ENCODE results near the gene SREK1IP1.

The SREK1IP1 gene

GRCh38 chr5:64790210-64790609 lies 21.7 kb upstream of the SREK1IP1 start:
- H3K27ac ChIP-seq (ENCODE audit: low read length): no peak overlapping the region
- no peak overlapping the region for H3K9ac ChIP-seq (ENCODE audit: low read length in 2 of 2)
- H3K4me1 ChIP-seq (ENCODE audit: control insufficient read depth, insufficient read depth, low read length): no peaks in the 10 kb centered on the region
- H3K36me3 ChIP-seq (ENCODE audit: control insufficient read depth in 2 of 2, insufficient read depth in 2 of 2, low read length in 2 of 2): peaks cover 0 to 4% of the 10 kb centered on the region in 2 donors
- H3K4me3 ChIP-seq (ENCODE audit: low read length in 2 of 2): no peak overlapping the region
- H3K27me3 ChIP-seq (ENCODE audit: control insufficient read depth in 1 of 2, insufficient read depth in 2 of 2, low read length in 2 of 2): no peaks in the 10 kb centered on the region
- no peaks in the 10 kb centered on the region for H3K9me3 ChIP-seq (ENCODE audit: control insufficient read depth in 2 of 2, low read length in 2 of 2)

GRCh38 chr5:64789457-64789856 lies 21.0 kb upstream of the SREK1IP1 start:
- no peaks in the 10 kb centered on the region for H3K27me3 ChIP-seq (ENCODE audit: control insufficient read depth in 1 of 2, insufficient read depth in 2 of 2, low read length in 2 of 2)
- no peaks in the 10 kb centered on the region for H3K9me3 ChIP-seq (ENCODE audit: control insufficient read depth in 2 of 2, low read length in 2 of 2)
- no peak overlapping the region for H3K9ac ChIP-seq (ENCODE audit: low read length in 2 of 2)
- H3K4me3 ChIP-seq (ENCODE audit: low read length in 2 of 2): no peak overlapping the region
- H3K4me1 ChIP-seq (ENCODE audit: control insufficient read depth, insufficient read depth, low read length): no peaks in the 10 kb centered on the region
- H3K27ac ChIP-seq (ENCODE audit: low read length): no peak overlapping the region
- H3K36me3 ChIP-seq (ENCODE audit: control insufficient read depth in 2 of 2, insufficient read depth in 2 of 2, low read length in 2 of 2): peaks cover 0 to 4% of the 10 kb centered on the region in 2 donors

DNA sequence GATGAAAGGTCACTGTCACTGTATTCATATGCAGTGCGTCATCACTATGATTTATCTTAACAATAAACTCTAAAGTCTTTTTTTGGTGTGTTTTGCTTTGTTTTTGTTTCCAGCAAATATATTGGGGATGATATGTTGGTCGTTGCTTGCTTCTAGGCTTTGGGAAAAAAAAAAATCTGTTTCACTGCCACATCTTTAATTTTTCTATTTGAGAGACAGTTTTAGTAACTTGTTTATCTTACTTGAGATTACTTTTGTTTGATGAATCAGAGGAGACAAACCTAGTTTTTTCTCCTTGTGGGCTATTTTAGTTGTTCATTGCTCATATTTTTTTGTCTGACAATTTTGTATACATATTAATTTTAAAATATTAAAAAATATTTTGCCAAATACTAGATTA lies 19.7 kb upstream of the SREK1IP1 start:
- Histone ChIP-seq H3K27ac (ENCODE audit: low read length) (no peak overlapping the region), H3K36me3 (ENCODE audit: control insufficient read depth in 2 of 2, insufficient read depth in 2 of 2, low read length in 2 of 2) (peaks cover 0 to 4% of the 10 kb centered on the region in 2 donors), H3K9me3 (ENCODE audit: control insufficient read depth in 2 of 2, low read length in 2 of 2) (no peaks in the 10 kb centered on the region), H3K27me3 (ENCODE audit: control insufficient read depth in 1 of 2, insufficient read depth in 2 of 2, low read length in 2 of 2) (no peaks in the 10 kb centered on the region), H3K4me3 (ENCODE audit: low read length in 2 of 2) (no peak overlapping the region), H3K4me1 (ENCODE audit: control insufficient read depth, insufficient read depth, low read length) (no peaks in the 10 kb centered on the region), H3K9ac (ENCODE audit: low read length in 2 of 2) (no peak overlapping the region)

DNA sequence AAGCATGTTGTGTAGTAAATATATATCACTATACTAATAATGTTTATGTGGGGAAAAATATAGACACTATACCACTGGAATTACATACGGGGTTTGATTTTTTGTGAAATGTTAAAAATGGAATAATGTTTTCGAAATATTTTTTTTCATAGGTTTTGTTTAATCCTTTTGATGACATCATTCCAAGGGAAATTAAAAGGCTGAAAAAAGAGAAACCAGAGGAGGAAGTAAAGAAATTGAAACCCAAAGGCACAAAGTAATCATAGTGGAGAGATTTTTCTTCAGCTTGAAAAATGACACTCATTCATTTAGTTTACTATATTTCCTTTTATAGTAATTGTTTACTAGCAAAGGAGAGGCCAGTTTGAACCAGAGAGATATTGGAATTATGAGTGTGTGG lies 17.9 kb upstream of the SREK1IP1 start:
- Histone ChIP-seq H3K9ac (ENCODE audit: low read length in 2 of 2) (no peak overlapping the region), H3K9me3 (ENCODE audit: control insufficient read depth in 2 of 2, low read length in 2 of 2) (no peaks in the 10 kb centered on the region), H3K36me3 (ENCODE audit: control insufficient read depth in 2 of 2, insufficient read depth in 2 of 2, low read length in 2 of 2) (peaks cover 0 to 4% of the 10 kb centered on the region in 2 donors), H3K27ac (ENCODE audit: low read length) (no peak overlapping the region), H3K4me3 (ENCODE audit: low read length in 2 of 2) (no peak overlapping the region), H3K4me1 (ENCODE audit: control insufficient read depth, insufficient read depth, low read length) (no peaks in the 10 kb centered on the region), H3K27me3 (ENCODE audit: control insufficient read depth in 1 of 2, insufficient read depth in 2 of 2, low read length in 2 of 2) (no peaks in the 10 kb centered on the region)

DNA sequence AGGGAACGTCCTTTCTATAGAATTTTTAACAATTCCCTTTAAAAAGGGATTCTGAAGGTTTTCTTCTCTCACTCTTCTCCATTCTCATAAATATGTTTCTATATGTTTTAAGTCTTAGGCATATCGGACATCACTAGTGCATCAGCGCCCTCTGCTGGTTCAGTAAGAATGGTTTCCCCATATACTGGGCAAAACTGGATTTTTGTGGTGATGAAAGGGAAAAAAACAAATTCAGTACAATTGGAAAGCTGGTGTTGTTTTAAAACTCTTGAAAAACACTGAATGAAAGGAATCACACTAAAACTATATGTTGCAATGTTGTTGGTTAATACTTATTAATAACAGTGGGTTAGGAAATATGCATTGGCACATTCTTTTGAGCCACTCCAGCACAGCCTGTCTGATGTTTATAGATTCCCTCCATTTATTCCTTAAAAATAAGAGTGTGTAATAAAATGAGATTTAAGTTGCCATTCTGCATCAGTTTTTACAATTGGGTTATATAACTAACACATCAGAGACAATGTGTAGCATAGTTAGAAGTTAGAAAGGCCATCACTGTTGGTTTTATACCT lies 16.0 kb upstream of the SREK1IP1 start:
- Histone ChIP-seq H3K4me1 (ENCODE audit: control insufficient read depth, insufficient read depth, low read length) (no peaks in the 10 kb centered on the region), H3K27me3 (ENCODE audit: control insufficient read depth in 1 of 2, insufficient read depth in 2 of 2, low read length in 2 of 2) (no peaks in the 10 kb centered on the region), H3K36me3 (ENCODE audit: control insufficient read depth in 2 of 2, insufficient read depth in 2 of 2, low read length in 2 of 2) (no peaks in the 10 kb centered on the region), H3K27ac (ENCODE audit: low read length) (no peak overlapping the region), H3K9ac (ENCODE audit: low read length in 2 of 2) (no peak overlapping the region), H3K9me3 (ENCODE audit: control insufficient read depth in 2 of 2, low read length in 2 of 2) (no peaks in the 10 kb centered on the region), H3K4me3 (ENCODE audit: low read length in 2 of 2) (no peak overlapping the region)

- Histone ChIP-seq H3K9ac (ENCODE audit: low read length in 2 of 2) (no peak overlapping the region), H3K9me3 (ENCODE audit: control insufficient read depth in 2 of 2, low read length in 2 of 2) (no peaks in the 10 kb centered on the region), H3K4me3 (ENCODE audit: low read length in 2 of 2) (no peak overlapping the region), H3K36me3 (ENCODE audit: control insufficient read depth in 2 of 2, insufficient read depth in 2 of 2, low read length in 2 of 2) (no peaks in the 10 kb centered on the region), H3K27ac (ENCODE audit: low read length) (no peak overlapping the region), H3K4me1 (ENCODE audit: control insufficient read depth, insufficient read depth, low read length) (no peaks in the 10 kb centered on the region), H3K27me3 (ENCODE audit: control insufficient read depth in 1 of 2, insufficient read depth in 2 of 2, low read length in 2 of 2) (no peaks in the 10 kb centered on the region)
These were observed 6.8 kb upstream of the SREK1IP1 start for GRCh38 chr5:64775291-64775690.

- Histone ChIP-seq H3K9ac (ENCODE audit: low read length in 2 of 2) (no peak overlapping the region), H3K27me3 (ENCODE audit: control insufficient read depth in 1 of 2, insufficient read depth in 2 of 2, low read length in 2 of 2) (no peaks in the 10 kb centered on the region), H3K4me1 (ENCODE audit: control insufficient read depth, insufficient read depth, low read length) (peaks cover 6% of the 10 kb centered on the region), H3K9me3 (ENCODE audit: control insufficient read depth in 2 of 2, low read length in 2 of 2) (no peaks in the 10 kb centered on the region), H3K27ac (ENCODE audit: low read length) (no peak overlapping the region), H3K4me3 (ENCODE audit: low read length in 2 of 2) (no peak overlapping the region), H3K36me3 (ENCODE audit: control insufficient read depth in 2 of 2, insufficient read depth in 2 of 2, low read length in 2 of 2) (no peaks in the 10 kb centered on the region)
These were observed 5.0 kb upstream of the SREK1IP1 start for GRCh38 chr5:64773533-64773932.

GRCh38 chr5:64771736-64772135 lies 3.2 kb upstream of the SREK1IP1 start:
- H3K36me3 ChIP-seq (ENCODE audit: control insufficient read depth in 2 of 2, insufficient read depth in 2 of 2, low read length in 2 of 2): no peaks in the 10 kb centered on the region
- H3K27ac ChIP-seq (ENCODE audit: low read length): no peak overlapping the region
- peaks cover 11% of the 10 kb centered on the region for H3K4me1 ChIP-seq (ENCODE audit: control insufficient read depth, insufficient read depth, low read length)
- no peak overlapping the region for H3K9ac ChIP-seq (ENCODE audit: low read length in 2 of 2)
- H3K9me3 ChIP-seq (ENCODE audit: control insufficient read depth in 2 of 2, low read length in 2 of 2): no peaks in the 10 kb centered on the region
- no peak overlapping the region for H3K4me3 ChIP-seq (ENCODE audit: low read length in 2 of 2)
- H3K27me3 ChIP-seq (ENCODE audit: control insufficient read depth in 1 of 2, insufficient read depth in 2 of 2, low read length in 2 of 2): no peaks in the 10 kb centered on the region

GRCh38 chr5:64769855-64770254 lies 1.4 kb upstream of the SREK1IP1 start:
- peak overlapping the region; percentile 97 to 98 for H3K4me3 ChIP-seq (ENCODE audit: low read length in 2 of 2)
- no peak overlapping the region for H3K27ac ChIP-seq (ENCODE audit: low read length)
- H3K4me1 ChIP-seq (ENCODE audit: control insufficient read depth, insufficient read depth, low read length): peaks cover 15% of the 10 kb centered on the region
- H3K36me3 ChIP-seq (ENCODE audit: control insufficient read depth in 2 of 2, insufficient read depth in 2 of 2, low read length in 2 of 2): no peaks in the 10 kb centered on the region
- H3K9ac ChIP-seq (ENCODE audit: low read length in 2 of 2): peak overlapping the region in 1 of 2 donors; percentile 95
- no peaks in the 10 kb centered on the region for H3K9me3 ChIP-seq (ENCODE audit: control insufficient read depth in 2 of 2, low read length in 2 of 2)
- no peaks in the 10 kb centered on the region for H3K27me3 ChIP-seq (ENCODE audit: control insufficient read depth in 1 of 2, insufficient read depth in 2 of 2, low read length in 2 of 2)

DNA sequence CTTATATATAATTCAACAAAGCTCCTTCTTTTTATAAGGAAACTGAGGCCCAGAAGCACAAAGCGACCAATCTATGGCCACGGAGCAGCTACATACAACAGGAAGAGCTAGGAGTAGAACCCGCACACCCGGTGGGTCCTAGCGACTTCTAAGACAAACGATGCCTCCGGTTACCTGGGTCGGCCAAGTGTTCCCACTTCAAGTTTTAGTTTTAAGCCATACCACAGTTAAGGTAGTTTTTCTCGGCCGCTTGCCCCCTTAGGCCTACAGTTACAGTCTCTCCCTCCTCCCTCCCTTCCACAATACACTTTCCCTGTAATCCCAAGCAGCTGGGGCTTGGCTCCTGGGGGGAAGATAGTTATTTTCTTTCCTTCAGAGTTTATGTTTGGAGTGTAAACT lies 533 bp downstream of the SREK1IP1 start:
- Histone ChIP-seq H3K9me3 (ENCODE audit: control insufficient read depth in 2 of 2, low read length in 2 of 2) (no peaks in the 10 kb centered on the region), H3K36me3 (ENCODE audit: control insufficient read depth in 2 of 2, insufficient read depth in 2 of 2, low read length in 2 of 2) (no peaks in the 10 kb centered on the region), H3K27ac (ENCODE audit: low read length) (peak overlapping the region; percentile 82), H3K4me3 (ENCODE audit: low read length in 2 of 2) (peak overlapping the region; percentile 97 to 98), H3K4me1 (ENCODE audit: control insufficient read depth, insufficient read depth, low read length) (peaks cover 15% of the 10 kb centered on the region), H3K27me3 (ENCODE audit: control insufficient read depth in 1 of 2, insufficient read depth in 2 of 2, low read length in 2 of 2) (no peaks in the 10 kb centered on the region), H3K9ac (ENCODE audit: low read length in 2 of 2) (peak overlapping the region; percentile 95 to 96)

GRCh38 chr5:64766941-64767340 lies 1.6 kb downstream of the SREK1IP1 start:
- Histone ChIP-seq H3K9ac (ENCODE audit: low read length in 2 of 2) (peak overlapping the region; percentile 62 to 95), H3K4me3 (ENCODE audit: low read length in 2 of 2) (peak overlapping the region; percentile 97 to 98), H3K36me3 (ENCODE audit: control insufficient read depth in 2 of 2, insufficient read depth in 2 of 2, low read length in 2 of 2) (no peaks in the 10 kb centered on the region), H3K4me1 (ENCODE audit: control insufficient read depth, insufficient read depth, low read length) (peaks cover 15% of the 10 kb centered on the region), H3K27me3 (ENCODE audit: control insufficient read depth in 1 of 2, insufficient read depth in 2 of 2, low read length in 2 of 2) (no peaks in the 10 kb centered on the region), H3K9me3 (ENCODE audit: control insufficient read depth in 2 of 2, low read length in 2 of 2) (no peaks in the 10 kb centered on the region), H3K27ac (ENCODE audit: low read length) (no peak overlapping the region)
